ENCODE measurements around the gene OSM.

DNA sequence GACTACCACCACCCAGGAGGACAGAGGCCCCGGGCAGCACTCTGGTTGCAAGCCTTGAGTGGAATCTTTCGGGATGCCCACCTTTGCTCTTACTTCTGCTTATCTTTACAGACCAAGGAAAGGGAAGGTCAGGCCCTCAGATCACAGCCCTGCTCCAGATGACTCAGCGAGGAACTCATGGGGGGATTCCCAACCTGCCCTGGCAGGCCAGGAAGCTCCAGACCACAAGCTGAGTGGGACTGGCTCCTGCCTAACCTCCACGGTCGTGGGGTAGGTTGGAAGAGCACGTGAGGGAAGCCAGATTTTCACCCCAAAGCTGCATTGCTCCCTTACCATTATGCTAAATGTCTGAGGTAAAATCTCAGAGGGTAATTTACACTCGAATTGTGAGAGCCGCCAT, 48.3 kb upstream of the OSM start:
- TF ChIP-seq, protein P1, sequence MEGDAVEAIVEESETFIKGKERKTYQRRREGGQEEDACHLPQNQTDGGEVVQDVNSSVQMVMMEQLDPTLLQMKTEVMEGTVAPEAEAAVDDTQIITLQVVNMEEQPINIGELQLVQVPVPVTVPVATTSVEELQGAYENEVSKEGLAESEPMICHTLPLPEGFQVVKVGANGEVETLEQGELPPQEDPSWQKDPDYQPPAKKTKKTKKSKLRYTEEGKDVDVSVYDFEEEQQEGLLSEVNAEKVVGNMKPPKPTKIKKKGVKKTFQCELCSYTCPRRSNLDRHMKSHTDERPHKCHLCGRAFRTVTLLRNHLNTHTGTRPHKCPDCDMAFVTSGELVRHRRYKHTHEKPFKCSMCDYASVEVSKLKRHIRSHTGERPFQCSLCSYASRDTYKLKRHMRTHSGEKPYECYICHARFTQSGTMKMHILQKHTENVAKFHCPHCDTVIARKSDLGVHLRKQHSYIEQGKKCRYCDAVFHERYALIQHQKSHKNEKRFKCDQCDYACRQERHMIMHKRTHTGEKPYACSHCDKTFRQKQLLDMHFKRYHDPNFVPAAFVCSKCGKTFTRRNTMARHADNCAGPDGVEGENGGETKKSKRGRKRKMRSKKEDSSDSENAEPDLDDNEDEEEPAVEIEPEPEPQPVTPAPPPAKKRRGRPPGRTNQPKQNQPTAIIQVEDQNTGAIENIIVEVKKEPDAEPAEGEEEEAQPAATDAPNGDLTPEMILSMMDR (IDR thresholded peaks at IDR 0.05): no peak
- TF ChIP-seq, protein P2, sequence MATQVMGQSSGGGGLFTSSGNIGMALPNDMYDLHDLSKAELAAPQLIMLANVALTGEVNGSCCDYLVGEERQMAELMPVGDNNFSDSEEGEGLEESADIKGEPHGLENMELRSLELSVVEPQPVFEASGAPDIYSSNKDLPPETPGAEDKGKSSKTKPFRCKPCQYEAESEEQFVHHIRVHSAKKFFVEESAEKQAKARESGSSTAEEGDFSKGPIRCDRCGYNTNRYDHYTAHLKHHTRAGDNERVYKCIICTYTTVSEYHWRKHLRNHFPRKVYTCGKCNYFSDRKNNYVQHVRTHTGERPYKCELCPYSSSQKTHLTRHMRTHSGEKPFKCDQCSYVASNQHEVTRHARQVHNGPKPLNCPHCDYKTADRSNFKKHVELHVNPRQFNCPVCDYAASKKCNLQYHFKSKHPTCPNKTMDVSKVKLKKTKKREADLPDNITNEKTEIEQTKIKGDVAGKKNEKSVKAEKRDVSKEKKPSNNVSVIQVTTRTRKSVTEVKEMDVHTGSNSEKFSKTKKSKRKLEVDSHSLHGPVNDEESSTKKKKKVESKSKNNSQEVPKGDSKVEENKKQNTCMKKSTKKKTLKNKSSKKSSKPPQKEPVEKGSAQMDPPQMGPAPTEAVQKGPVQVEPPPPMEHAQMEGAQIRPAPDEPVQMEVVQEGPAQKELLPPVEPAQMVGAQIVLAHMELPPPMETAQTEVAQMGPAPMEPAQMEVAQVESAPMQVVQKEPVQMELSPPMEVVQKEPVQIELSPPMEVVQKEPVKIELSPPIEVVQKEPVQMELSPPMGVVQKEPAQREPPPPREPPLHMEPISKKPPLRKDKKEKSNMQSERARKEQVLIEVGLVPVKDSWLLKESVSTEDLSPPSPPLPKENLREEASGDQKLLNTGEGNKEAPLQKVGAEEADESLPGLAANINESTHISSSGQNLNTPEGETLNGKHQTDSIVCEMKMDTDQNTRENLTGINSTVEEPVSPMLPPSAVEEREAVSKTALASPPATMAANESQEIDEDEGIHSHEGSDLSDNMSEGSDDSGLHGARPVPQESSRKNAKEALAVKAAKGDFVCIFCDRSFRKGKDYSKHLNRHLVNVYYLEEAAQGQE (IDR thresholded peaks at IDR 0.05; ENCODE audit: insufficient read depth in 1 of 2, low read depth in 2 of 2, low read length in 1 of 2): no peak
